Medulla oblongata (tissue), 1 donor: ENCODE measurements around the gene DNAH17.

ENCODE experiments used
- DNase-seq: peaks from one replicate; pipeline ENCODE4 v3.0.0-alpha.2; 2015; ENCODE audit errors: extremely low spot score

Gene DNAH17

GRCh38 chr17:78414178-78415162 lies 162.7 kb downstream of the DNAH17 start:
- no peak for DNase-seq

- no peak for DNase-seq
Observed at GRCh38 chr17:78412403-78412802, 164.8 kb downstream of the DNAH17 start.

- no peak for DNase-seq
Observed at GRCh38 chr17:78411241-78411857, 165.8 kb downstream of the DNAH17 start.

GRCh38 chr17:78409191-78409928 lies 167.8 kb downstream of the DNAH17 start:
- DNase-seq, result no peak

- DNase-seq, result no peak
Observed at GRCh38 chr17:78408476-78409050, 168.6 kb downstream of the DNAH17 start.

- no peak for DNase-seq
Observed at GRCh38 chr17:78407387-78408000, 169.7 kb downstream of the DNAH17 start.

- no peak for DNase-seq
Observed at GRCh38 chr17:78406920-78407319, 170.3 kb downstream of the DNAH17 start.

- DNase-seq, result no peak
Observed at GRCh38 chr17:78406396-78406795, 170.8 kb downstream of the DNAH17 start.

- DNase-seq, result no peak
Observed at GRCh38 chr17:78403822-78404221, 173.4 kb downstream of the DNAH17 start.

- no peak for DNase-seq
Observed at GRCh38 chr17:78401891-78402290, 175.3 kb downstream of the DNAH17 start.

- no peak for DNase-seq
Observed at GRCh38 chr17:78401246-78401645, 175.9 kb downstream of the DNAH17 start.

GRCh38 chr17:78400581-78401240 lies 176.5 kb downstream of the DNAH17 start:
- DNase-seq, result no peak

- no peak for DNase-seq
Observed at GRCh38 chr17:78399693-78400144, 177.5 kb downstream of the DNAH17 start.

- DNase-seq, result no peak
Observed at GRCh38 chr17:78399028-78399692, 178.0 kb downstream of the DNAH17 start.

GRCh38 chr17:78398390-78398789 lies 178.8 kb downstream of the DNAH17 start:
- DNase-seq, result no peak

- DNase-seq, result no peak
Observed at GRCh38 chr17:78397681-78398101, 179.5 kb downstream of the DNAH17 start.

- no peak for DNase-seq
Observed at GRCh38 chr17:78396441-78397337, 180.5 kb downstream of the DNAH17 start.

GRCh38 chr17:78395155-78395554 lies 182.0 kb downstream of the DNAH17 start:
- no peak for DNase-seq

- DNase-seq, result no peak
Observed at GRCh38 chr17:78394209-78394608, 183.0 kb downstream of the DNAH17 start.
